Stimulated activated CD4-positive, alpha-beta T cell treated with anti-CD3 and anti-CD28 coated beads, Interleukin-4, amount 100 ng/mL, for 48 hours (primary cell): ENCODE measurements around the gene ARG2.

Source experiments
- DNase-seq, 2 donors: peaks; one replicate each; pipeline ENCODE4 v3.0.0-alpha.2; 2020; ENCODE audit warnings: low read depth in 2 of 2

Gene ARG2

DNA sequence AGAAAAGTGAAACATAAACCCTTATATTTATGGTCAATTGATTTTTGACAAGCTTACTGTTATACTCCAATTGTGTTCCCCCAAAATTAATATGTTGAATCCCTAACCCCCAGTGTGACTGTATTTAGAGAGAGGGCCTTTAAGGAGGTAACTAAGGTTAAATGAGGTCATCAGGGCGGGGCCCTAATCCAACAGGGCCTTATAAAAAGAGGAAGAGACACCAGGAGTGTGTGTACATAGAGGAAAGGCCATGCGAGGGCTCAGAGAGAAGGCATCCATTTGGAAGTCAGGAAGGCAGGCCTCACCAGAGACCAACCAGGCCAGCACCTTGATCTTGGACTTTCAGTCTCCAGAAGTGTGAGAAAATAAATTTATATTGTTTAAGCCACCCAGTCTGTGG lies 61.2 kb downstream of the ARG2 start:
- DNase-seq = no peak

DNA sequence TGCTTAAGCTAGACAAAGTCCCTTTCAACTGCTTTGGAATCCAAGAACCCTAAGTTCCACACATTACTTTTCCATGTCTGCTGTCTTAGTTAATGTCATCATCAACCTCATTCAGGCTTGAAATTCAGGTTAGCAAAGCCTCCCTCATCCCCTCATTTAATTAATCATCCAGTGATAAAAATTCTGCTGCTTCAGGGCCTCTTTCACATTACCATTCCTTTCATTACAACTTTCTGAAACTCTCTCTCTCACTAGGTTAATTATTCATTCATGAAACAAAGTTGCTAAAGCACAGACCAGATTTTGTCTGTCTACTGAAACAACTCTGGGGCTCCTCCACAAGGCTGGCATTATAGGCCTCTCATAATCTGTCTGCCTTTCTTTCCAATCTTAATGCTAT lies 64.1 kb downstream of the ARG2 start:
- no peak for DNase-seq

DNA sequence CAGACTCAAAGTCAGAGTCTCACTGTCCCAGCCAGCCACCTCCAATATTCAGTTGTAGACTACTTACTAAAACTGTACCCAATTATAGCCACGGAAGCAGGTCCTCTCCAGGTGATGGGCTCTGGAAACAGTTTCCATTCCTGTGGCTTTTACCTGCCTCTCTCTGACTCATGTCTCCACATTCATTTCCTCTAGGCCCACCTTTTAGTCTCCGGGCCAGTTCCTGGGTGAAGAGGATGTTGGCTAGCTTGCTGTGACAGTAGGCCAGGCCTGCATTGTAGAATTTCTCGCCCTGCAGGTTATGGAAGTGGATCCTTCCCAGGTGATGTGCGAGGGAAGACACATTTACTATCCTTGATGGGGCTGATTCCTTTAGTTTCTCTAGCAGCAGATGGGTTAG lies 70.3 kb downstream of the ARG2 start:
- DNase-seq = no peak

DNA sequence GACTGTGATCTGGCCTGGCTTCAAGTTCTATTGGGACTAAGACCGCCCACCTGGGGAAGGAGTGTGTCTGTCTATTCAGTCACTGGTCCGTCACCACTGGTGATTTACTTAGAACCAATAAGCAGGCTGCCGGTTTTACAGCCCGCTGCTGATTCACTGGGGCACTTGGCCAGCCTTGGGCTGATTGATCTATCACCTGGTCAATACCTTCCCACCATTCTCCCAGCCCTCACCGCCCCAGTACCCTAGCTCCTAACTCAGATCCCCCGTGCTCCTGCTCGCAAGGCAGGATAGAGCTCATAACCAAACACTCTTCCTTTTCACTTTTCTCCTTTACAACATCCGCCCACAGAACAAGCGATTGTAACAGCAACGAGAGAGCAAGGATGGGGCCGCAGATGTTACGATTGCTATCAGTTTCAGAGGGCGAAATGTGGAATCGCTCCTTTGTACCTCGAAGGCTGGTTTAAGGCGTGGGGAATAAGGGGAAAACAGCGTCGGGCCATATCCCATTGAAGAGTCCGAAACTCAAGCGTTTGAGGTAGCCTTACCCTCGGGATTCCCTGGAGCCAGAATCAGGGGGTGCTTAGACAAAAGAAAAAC lies 75.2 kb downstream of the ARG2 start:
- DNase-seq = peak; percentile 59 to 74

DNA sequence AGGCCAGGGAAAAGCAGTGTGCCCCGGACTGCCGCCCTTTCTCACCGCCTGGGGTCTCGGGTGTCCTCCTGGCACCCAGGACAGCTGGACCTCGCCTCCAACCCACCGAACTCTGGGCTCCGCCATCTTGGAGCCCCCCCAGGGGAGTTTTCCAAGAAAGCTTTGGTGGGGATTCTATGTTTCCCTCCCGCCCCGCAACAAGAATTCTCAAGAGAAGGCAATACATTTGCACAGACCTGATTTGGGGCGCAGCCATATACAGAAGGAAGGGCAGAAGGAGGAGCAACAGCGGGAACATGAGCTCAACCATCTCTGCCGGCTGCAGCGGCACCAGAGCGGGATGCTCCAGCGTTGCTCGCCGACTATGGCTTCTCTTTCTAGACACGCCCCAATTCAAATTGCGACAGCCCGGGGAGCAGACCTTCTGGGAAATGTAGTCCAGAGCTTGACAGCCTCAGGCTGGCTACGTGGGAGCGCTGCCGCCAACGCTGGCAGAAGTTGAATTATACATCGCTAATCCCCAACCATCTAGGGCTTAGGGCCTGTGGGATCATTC lies 75.8 kb downstream of the ARG2 start, which contains the start of gene RDH11:
Gene RDH11 (minus strand): TSS at position 371 of the 556 bp plus-strand sequence. CDS start 61 bp downstream, at position 310.
- peak; percentile 68 to 79 for DNase-seq

DNA sequence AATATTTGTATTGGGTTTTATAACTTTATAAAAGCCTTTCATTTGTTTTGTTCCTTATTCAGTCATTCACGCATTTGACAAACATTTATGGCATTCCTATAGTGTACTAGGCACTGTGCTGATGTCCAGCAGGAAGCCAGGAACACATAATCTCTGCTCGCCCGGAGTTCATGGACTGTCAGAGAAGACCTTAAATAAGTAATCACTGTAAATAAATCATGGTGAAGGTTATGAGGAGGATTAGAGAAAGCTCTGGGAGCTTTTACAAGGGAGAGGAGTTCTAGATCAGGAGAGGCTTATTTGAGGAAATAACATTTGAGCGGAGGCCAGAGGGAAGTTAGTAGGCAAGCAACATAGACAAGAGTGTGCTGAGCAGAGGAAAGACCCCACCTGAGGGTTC lies 77.3 kb downstream of the ARG2 start:
- DNase-seq = no peak

DNA sequence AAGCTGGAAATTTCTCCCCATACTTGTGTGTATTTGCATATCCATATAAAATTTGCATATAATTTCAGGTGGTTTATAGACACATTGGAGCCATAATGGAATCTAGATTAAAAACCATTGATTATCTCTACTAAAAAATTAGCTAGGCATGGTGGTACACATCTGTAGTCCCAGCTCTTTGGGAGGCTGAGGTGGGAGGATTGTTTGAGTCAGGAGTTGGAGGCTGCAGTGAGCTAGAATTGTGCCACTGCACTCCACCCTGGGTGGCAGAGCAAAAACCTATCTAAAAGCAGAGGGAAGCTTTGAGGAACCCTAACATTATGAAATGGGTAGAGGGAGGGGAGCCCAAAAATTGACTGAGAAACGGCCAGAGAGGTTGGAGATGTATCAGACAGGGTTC lies 78.5 kb downstream of the ARG2 start:
- DNase-seq = no peak
